GM18951 (cell line): ENCODE data around the gene ARHGAP5.

Experiments
- POLR2A ChIP-seq: IDR thresholded peaks from 4 replicates; pipeline ENCODE4 v1.6.1; 2011; ENCODE audit warnings: mild to moderate bottlenecking; ENCODE audit not compliant: insufficient read length, insufficient read depth; ENCODE audit errors: extremely low read depth
- in situ Hi-C: fragments of 300-500 bp; cut with MboI; formaldehyde crosslinking; loops from one replicate; pipeline ENCODE4 v1.12.0; 2022; ENCODE audit warnings: low sequenced_read_pairs, mixed read lengths, inconsistent platforms; ENCODE audit not compliant: unreplicated experiment

ARHGAP5 gene

DNA sequence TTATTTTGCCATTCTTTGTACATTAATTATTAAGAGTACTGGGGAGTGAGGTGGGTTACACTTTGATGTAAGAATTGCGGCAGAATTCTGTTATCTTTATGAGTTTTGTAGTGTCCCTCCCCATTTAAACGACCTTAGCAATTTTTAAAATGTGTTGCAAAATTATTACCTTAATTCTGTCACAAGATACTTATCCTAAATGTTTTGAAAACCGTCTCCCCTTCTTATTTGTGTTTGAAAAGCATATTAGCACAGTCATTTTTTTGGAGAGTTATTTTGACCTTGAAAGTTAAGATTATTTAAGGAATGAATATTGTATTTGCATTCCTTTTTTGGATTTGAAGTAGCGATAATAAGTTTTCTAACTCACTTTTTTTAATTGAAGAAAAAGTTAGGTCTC is 2.2 kb downstream of the ARHGAP5 start:
- in situ Hi-C loops: loop anchor here (10.0 kb wide), 1 partner anchor 126 kb away; the partner anchor contains the start of genes RNU6-7 and RNU6-8
- no peak for TF ChIP-seq POLR2A

DNA sequence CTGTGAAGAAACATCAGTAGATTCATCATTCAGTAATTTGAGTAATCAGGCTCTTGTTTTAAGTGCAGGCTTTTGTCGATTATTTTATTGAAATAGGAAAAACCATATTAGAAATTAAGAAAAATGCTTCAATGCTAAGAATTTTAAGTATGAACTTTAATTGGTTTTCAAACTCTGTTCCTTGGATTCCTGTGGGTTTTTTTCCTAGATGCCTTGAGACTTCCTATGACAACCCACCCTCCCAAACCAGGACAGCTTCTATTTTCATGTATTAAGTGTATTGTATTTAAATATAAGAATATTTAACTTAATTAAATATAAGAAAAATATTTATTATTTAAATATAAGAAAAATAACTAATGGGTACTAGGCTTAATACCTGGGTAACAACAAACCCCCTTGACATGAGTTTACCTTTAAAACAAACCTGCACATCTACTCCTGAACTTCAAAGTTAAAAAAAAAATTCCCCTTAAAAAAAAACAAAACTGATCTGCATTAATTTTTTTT is 3.0 kb downstream of the ARHGAP5 start:
- in situ Hi-C loops: no loop called here
- no peak for TF ChIP-seq POLR2A

GRCh38 chr14:32081901-32082300 is 4.8 kb downstream of the ARHGAP5 start:
- no peak for TF ChIP-seq POLR2A
- in situ Hi-C loops: no loop called here

DNA sequence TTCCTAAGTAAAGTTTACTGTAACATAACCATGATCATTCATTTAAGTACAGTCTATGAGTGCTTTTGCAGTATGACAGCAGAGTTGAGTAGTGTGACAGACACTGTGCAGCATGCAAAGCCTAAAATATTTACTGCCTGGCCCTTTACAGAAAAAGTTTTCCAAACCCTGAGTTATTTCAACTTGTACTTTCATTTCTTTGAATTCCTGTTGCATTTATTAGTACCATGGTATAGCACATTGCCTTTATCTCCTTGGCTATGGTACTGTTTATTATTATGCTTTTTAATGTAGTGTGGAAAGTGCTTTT is 6.2 kb downstream of the ARHGAP5 start:
- no peak for TF ChIP-seq POLR2A
- in situ Hi-C loops: no loop called here

DNA sequence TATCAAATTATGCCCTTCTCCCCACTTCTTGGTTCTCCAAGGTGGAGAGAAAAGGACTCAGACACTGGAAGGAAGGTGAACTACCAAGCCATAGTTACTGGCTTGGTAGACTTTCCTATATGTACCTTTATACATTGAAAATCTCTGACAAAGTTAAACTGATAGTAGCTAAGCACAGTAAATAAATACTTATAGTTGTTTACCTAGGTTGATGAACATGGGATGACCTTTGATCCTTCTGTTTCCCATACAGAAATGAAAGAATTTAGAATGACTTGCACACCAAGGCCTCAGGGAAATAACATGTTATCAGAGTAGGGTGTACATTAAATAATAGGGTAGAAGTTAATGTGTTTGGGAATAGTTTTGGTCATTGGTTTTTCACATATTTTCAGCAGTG is 6.7 kb downstream of the ARHGAP5 start:
- in situ Hi-C loops: no loop called here
- TF ChIP-seq POLR2A: no peak

- in situ Hi-C loops: no loop called here
- TF ChIP-seq POLR2A: no peak
These were observed 8.2 kb downstream of the ARHGAP5 start for GRCh38 chr14:32085182-32085844.

- in situ Hi-C loops: no loop called here
- TF ChIP-seq POLR2A: no peak
These were observed 8.8 kb downstream of the ARHGAP5 start for GRCh38 chr14:32085845-32086383.

DNA sequence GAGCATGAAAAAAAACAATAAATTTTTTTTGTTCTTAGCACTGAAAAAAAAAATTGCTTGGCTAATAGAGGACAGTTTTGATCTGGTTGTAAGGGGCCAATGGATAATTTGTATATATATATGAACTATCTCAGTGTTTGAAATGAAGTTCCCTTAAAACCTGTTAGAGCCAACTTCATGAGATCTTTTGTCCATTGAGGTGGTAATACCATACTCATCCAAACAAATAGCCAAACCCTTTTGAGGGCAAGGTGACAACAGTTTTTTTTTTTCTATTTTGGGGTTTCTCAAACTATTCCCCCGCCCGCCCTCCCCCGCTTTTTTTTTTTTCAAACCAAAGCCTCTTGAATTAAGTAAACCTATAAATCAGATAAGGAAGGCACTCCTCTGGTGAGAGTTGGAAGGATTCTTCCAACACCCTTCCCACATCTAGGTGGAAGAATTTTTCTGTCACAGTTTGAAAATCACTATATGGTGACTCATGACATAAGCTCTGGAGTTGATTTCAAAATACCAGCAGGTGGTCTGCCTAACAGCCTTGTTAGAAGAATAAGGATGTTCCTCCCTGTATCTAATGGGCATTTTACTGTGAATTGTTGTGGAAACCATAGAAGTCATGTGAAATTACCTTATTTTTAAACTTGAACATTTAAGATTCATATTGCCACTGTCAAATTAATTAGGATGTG is 10.2 kb downstream of the ARHGAP5 start:
- TF ChIP-seq POLR2A: no peak
- in situ Hi-C loops: no loop called here

- TF ChIP-seq POLR2A: no peak
- in situ Hi-C loops: no loop called here
These were observed 10.8 kb downstream of the ARHGAP5 start for GRCh38 chr14:32087907-32088306.

DNA sequence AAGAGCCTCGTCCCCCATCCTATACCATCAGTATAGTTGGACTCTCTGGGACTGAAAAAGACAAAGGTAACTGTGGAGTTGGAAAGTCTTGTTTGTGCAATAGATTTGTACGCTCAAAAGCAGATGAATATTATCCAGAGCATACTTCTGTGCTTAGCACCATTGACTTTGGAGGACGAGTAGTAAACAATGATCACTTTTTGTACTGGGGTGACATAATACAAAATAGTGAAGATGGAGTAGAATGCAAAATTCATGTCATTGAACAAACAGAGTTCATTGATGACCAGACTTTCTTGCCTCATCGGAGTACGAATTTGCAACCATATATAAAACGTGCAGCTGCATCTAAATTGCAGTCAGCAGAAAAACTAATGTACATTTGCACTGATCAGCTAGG is 13.6 kb downstream of the ARHGAP5 start:
- TF ChIP-seq POLR2A: no peak
- in situ Hi-C loops: no loop called here

GRCh38 chr14:32099473-32099872 is 22.4 kb downstream of the ARHGAP5 start:
- TF ChIP-seq POLR2A: no peak
- in situ Hi-C loops: no loop called here

GRCh38 chr14:32100175-32100574 is 23.1 kb downstream of the ARHGAP5 start:
- no peak for TF ChIP-seq POLR2A
- in situ Hi-C loops: no loop called here

GRCh38 chr14:32102152-32102787 is 25.2 kb downstream of the ARHGAP5 start:
- TF ChIP-seq POLR2A: no peak
- in situ Hi-C loops: no loop called here
